IMR-90 (cell line): Measurements from ENCODE around the gene PDRG1. TPM values are rescaled to one million over a fixed set of nuclear protein-coding genes. Genes with fewer than 3 reads are reported as not detected.

ENCODE experiments used
- ATAC-seq: fragments of 200-7000 bp; cut with Tn5 transposase; 2 replicates; pipeline ENCODE4 v1.9.1; 2020; ENCODE audit warnings: low read depth, mild to moderate bottlenecking, moderate library complexity
- BruUV-seq: library from RNA; stranded (reverse); fragments of 400-500 nt; replicated peaks from 2 replicates; lab custom pipeline; 2021; lab: Mats Ljungman, UMichigan
- CTCF ChIA-PET: fragments of 300-600 bp; formaldehyde crosslinking; extraction: SDS; loops from one replicate; lab custom pipeline; 2021; ENCODE audit warnings: antibody characterized with exemption; lab: Yijun Ruan, JAX
- POLR2A ChIA-PET: fragments of 300-600 bp; sonication (Branson Sonifier 250); formaldehyde crosslinking; loops from one replicate; lab custom pipeline; 2022; ENCODE audit warnings: antibody characterized with exemption; ENCODE audit not compliant: unreplicated experiment; lab: Charles Lee
- DNase-seq: peaks from one replicate; pipeline ENCODE4 v3.0.0; 2013
- H2AFZ ChIP-seq: replicated peaks from 2 replicates; pipeline ENCODE3; 2013; ENCODE audit warnings: low read length, mild to moderate bottlenecking; ENCODE audit not compliant: poor library complexity
- H2AK5ac ChIP-seq: 2 replicates; pipeline ENCODE4 v1.6.1; 2013; ENCODE audit warnings: low read depth, low read length, inconsistent platforms
- H2AK9ac ChIP-seq: replicated peaks from 2 replicates; pipeline ENCODE3; 2013; ENCODE audit warnings: mild to moderate bottlenecking, low read depth, low read length, moderate library complexity; ENCODE audit not compliant: poor library complexity
- H2BK120ac ChIP-seq: 2 replicates; pipeline ENCODE4 v1.6.1; 2013; ENCODE audit warnings: low read depth, low read length, inconsistent platforms
- H2BK15ac ChIP-seq: 3 replicates; pipeline ENCODE4 v1.6.1; 2013; ENCODE audit warnings: low read depth, low read length, inconsistent platforms
- H2BK20ac ChIP-seq: 2 replicates; pipeline ENCODE4 v1.6.1; 2013; ENCODE audit warnings: low read depth, mild to moderate bottlenecking, inconsistent platforms, low read length, moderate library complexity
- H2BK5ac ChIP-seq: 2 replicates; pipeline ENCODE4 v1.6.1; 2013; ENCODE audit warnings: mild to moderate bottlenecking, low read depth, low read length, inconsistent platforms; ENCODE audit not compliant: poor library complexity, severe bottlenecking
- H3K14ac ChIP-seq: replicated peaks from 2 replicates; pipeline ENCODE4 v1.6.1; 2013; ENCODE audit warnings: low read depth, low read length, inconsistent platforms
- H3K18ac ChIP-seq: 2 replicates; pipeline ENCODE4 v1.6.1; 2013; ENCODE audit warnings: low read depth, low read length, control low read depth
- H3K23ac ChIP-seq: 2 replicates; pipeline ENCODE4 v1.6.1; 2013; ENCODE audit warnings: low read depth, low read length, inconsistent platforms
- H3K27ac ChIP-seq: 2 replicates; pipeline ENCODE4 v1.5.1; 2013; ENCODE audit warnings: mild to moderate bottlenecking, control low read depth, low read length; ENCODE audit not compliant: insufficient read depth
- H3K27me3 ChIP-seq: 2 replicates; pipeline ENCODE4 v1.6.1; 2013; ENCODE audit warnings: low read length; ENCODE audit not compliant: control insufficient read depth, insufficient read depth
- H3K36me3 ChIP-seq: 2 replicates; pipeline ENCODE4 v1.6.1; 2013; ENCODE audit warnings: low read length, mixed read lengths; ENCODE audit not compliant: control insufficient read depth, insufficient read depth
- H3K4ac ChIP-seq: 2 replicates; pipeline ENCODE4 v1.6.1; 2013; ENCODE audit warnings: low read depth, low read length, inconsistent platforms
- H3K4me1 ChIP-seq: 2 replicates; pipeline ENCODE4 v1.6.1; 2013; ENCODE audit warnings: low read length, mixed read lengths; ENCODE audit not compliant: control insufficient read depth, insufficient read depth
- H3K4me2 ChIP-seq: 2 replicates; pipeline ENCODE4 v1.6.1; 2013; ENCODE audit warnings: low read depth, mild to moderate bottlenecking, control low read depth, low read length, moderate library complexity
- H3K4me3 ChIP-seq: 2 replicates; pipeline ENCODE4 v1.5.1; 2013; ENCODE audit warnings: low read depth, mild to moderate bottlenecking, control low read depth, low read length, moderate library complexity; ENCODE audit not compliant: insufficient read depth
- H3K56ac ChIP-seq: 2 replicates; pipeline ENCODE4 v1.6.1; 2013; ENCODE audit warnings: low read length, inconsistent platforms; ENCODE audit not compliant: insufficient read depth; ENCODE audit errors: extremely low read depth
- H3K79me1 ChIP-seq, 2 experiments: 2 replicates each; pipeline ENCODE4 v1.6.1; 2013; ENCODE audit warnings: low read length in 2 of 2, inconsistent platforms in 1 of 2, low read depth in 1 of 2
- H3K9ac ChIP-seq: 2 replicates; pipeline ENCODE4 v1.6.1; 2013; ENCODE audit warnings: low read depth, low read length, control low read depth
- H3K9me1 ChIP-seq: 2 replicates; pipeline ENCODE4 v1.6.1; 2013; ENCODE audit warnings: low read length, inconsistent platforms; ENCODE audit not compliant: insufficient read depth
- H3K9me3 ChIP-seq: 2 replicates; pipeline ENCODE4 v1.6.1; 2013; ENCODE audit warnings: low read length; ENCODE audit not compliant: control insufficient read depth, insufficient read depth
- H4K20me1 ChIP-seq: 2 replicates; pipeline ENCODE4 v1.6.1; 2013; ENCODE audit warnings: low read length, inconsistent platforms; ENCODE audit not compliant: insufficient read depth
- H4K5ac ChIP-seq: 2 replicates; pipeline ENCODE4 v1.6.1; 2013; ENCODE audit warnings: mild to moderate bottlenecking, low read depth, low read length, control low read depth
- H4K8ac ChIP-seq, 2 experiments: 2 replicates each; pipeline ENCODE4 v1.6.1; 2013; ENCODE audit warnings: low read depth in 2 of 2, low read length in 2 of 2, control low read depth in 1 of 2, inconsistent platforms in 1 of 2
- H4K91ac ChIP-seq: 2 replicates; pipeline ENCODE4 v1.6.1; 2013; ENCODE audit warnings: low read depth, low read length, inconsistent platforms; ENCODE audit not compliant: insufficient read depth
- BHLHE40 ChIP-seq: fragments of 150-350 bp; IDR thresholded peaks from 2 replicates; pipeline ENCODE4 v1.6.1; 2016; ENCODE audit warnings: mild to moderate bottlenecking, low read depth, low read length
- FOS ChIP-seq: fragments of 150-350 bp; IDR thresholded peaks from 2 replicates; pipeline ENCODE4 v1.6.1; 2016; ENCODE audit warnings: low read depth, low read length
- MAZ ChIP-seq: IDR thresholded peaks from 2 replicates; pipeline ENCODE4 v1.6.1; 2012; ENCODE audit warnings: low read depth, mild to moderate bottlenecking, low read length, improper control_type of control experiment, moderate library complexity, borderline replicate concordance
- RAD21 ChIP-seq: IDR thresholded peaks from 2 replicates; pipeline ENCODE4 v1.6.1; 2012; ENCODE audit warnings: low read length, improper control_type of control experiment
- RFX5 ChIP-seq: IDR thresholded peaks from 2 replicates; pipeline ENCODE4 v1.8.0; 2012; ENCODE audit warnings: low read depth, mild to moderate bottlenecking, low read length, moderate library complexity
- SMC3 ChIP-seq: fragments of 150-350 bp; IDR thresholded peaks from 2 replicates; pipeline ENCODE4 v1.6.1; 2016; ENCODE audit warnings: low read depth, mild to moderate bottlenecking, antibody characterized with exemption, low read length, moderate library complexity
- USF2 ChIP-seq: fragments of 150-350 bp; IDR thresholded peaks from 2 replicates; pipeline ENCODE4 v1.6.1; 2017; ENCODE audit warnings: mild to moderate bottlenecking, antibody characterized with exemption, low read length, low read depth
- WGBS, 2 experiments: methylation state at CpG; one replicate each; pipeline versions ENCODE4 v1.1.5 to v1.1.7; 2013; ENCODE audit warnings: missing lambda C conversion rate in 2 of 2; ENCODE audit not compliant: insufficient read length in 1 of 2; ENCODE audit errors: extremely low coverage in 2 of 2; 5-methylcytosine and 5-hydroxymethylcytosine counted together
- dilution Hi-C: fragments of 300-500 bp; cut with HindIII; formaldehyde crosslinking; loops from one replicate; pipeline ENCODE4 v1.14.3; 2018; ENCODE audit warnings: low sequenced_read_pairs; ENCODE audit not compliant: unreplicated experiment
- in situ Hi-C: fragments of 300-500 bp; cut with MboI; formaldehyde crosslinking; loops from 3 replicates; pipeline ENCODE4 v1.14.3; 2019; ENCODE audit warnings: low sequenced_read_pairs, inconsistent platforms, mixed read lengths
- intact Hi-C: fragments of 100-400 bp; cut with micrococcal nuclease; formaldehyde crosslinking; loops from 2 replicates; pipeline ENCODE4 v1.10.0; 2022
- polyA plus RNA-seq, 3 experiments: library from polyadenylated mRNA; depleted of rRNA; stranded (reverse); fragments of >200 nt; gene quantifications; 2 replicates each; pipeline ENCODE4 v1.2.3, GENCODE V29; 2012; ENCODE audit warnings: low replicate concordance in 1 of 3
- total RNA-seq: library from RNA; depleted of rRNA; stranded (reverse); fragments of >200 nt; gene quantifications from 2 replicates; pipeline ENCODE4 v1.2.3, GENCODE V29; 2012

Gene PDRG1
- total and polyA plus RNA-seq, 2 of the 4 experiments (the other 2 are of a cell fraction), result 5.0 to 15.7 TPM

GRCh38 chr20:31901615-31902014 is 50.2 kb downstream of the PDRG1 start:
- Histone ChIP-seq H3K14ac (no peak overlapping the region), H3K4me2 (no peak overlapping the region), H3K23ac (no peak overlapping the region), H3K9me1 (no peaks in the 10 kb centered on the region; the same call in 1 of the 2 replicates), H2BK5ac (no peak overlapping the region), H3K4me3 (no peak overlapping the region), H3K9ac (no peak overlapping the region), H3K4me1 (no peaks in the 10 kb centered on the region), H2BK20ac (no peak overlapping the region), H4K8ac (no peak overlapping the region), H4K91ac (no peak overlapping the region), H4K20me1 (no peaks in the 10 kb centered on the region), H2AFZ (no peak overlapping the region), H3K18ac (no peak overlapping the region), H3K9me3 (no peaks in the 10 kb centered on the region), H2AK9ac (no peak overlapping the region), H3K4ac (no peak overlapping the region), H3K36me3 (no peaks in the 10 kb centered on the region), H2AK5ac (no peak overlapping the region), H2BK120ac (no peak overlapping the region), H3K27ac (no peak overlapping the region), H4K5ac (no peak overlapping the region), H3K56ac (no peak overlapping the region), H2BK15ac (no peak overlapping the region), H3K27me3 (peaks cover 22% of the 10 kb centered on the region), H3K79me1 (no peaks in the 10 kb centered on the region)
- CTCF ChIA-PET, result no interaction called here
- no peak for DNase-seq
- 29% methylated on average over 1 of the region's 6 CpGs; no CpG with 5 or more reads in 1 of the 2 experiments for WGBS, 2 experiments
- TF ChIP-seq RAD21, result no peak
- TF ChIP-seq RFX5, result no peak
- no peak for TF ChIP-seq SMC3
- no peak for TF ChIP-seq FOS
- no peak for TF ChIP-seq BHLHE40
- TF ChIP-seq MAZ, result no peak
- TF ChIP-seq USF2, result no peak
- POLR2A ChIA-PET, result no interaction called here
- intact Hi-C loops (no loop called here), dilution Hi-C loops (no loop called here), in situ Hi-C loops (no loop called here)
- no peak for ATAC-seq
- BruUV-seq, result no TSS peak
